K562 (cell line): ENCODE measurements around the gene HOXC10. TPM values are rescaled to one million over a fixed set of nuclear protein-coding genes. Genes with fewer than 3 reads are reported as not detected.

ENCODE experiments used
- C11orf30 ChIP-seq: fragments of 450-650 bp; IDR thresholded peaks from 2 replicates; pipeline ENCODE4 v1.6.1; 2016; ENCODE audit warnings: low read depth, mild to moderate bottlenecking
- CHCHD3 ChIP-seq: fragments of 250-450 bp; sonication (Bioruptor Pico); IDR thresholded peaks from 2 replicates; pipeline ENCODE4 v2.1.2; 2022; ENCODE audit warnings: mild to moderate bottlenecking
- HDAC3 ChIP-seq: fragments of 450-650 bp; IDR thresholded peaks from 2 replicates; pipeline ENCODE4 v1.6.1; 2018; ENCODE audit warnings: borderline replicate concordance, mild to moderate bottlenecking, moderate library complexity; ENCODE audit not compliant: partially characterized antibody
- HINFP ChIP-seq: fragments of 450-650 bp; conservative IDR thresholded peaks from 2 replicates; pipeline ENCODE4 v1.6.1; 2016; ENCODE audit warnings: missing genetic modification characterization, low read depth, mild to moderate bottlenecking, control low read depth, missing compliant biosample characterization
- MXI1 ChIP-seq: IDR thresholded peaks from 2 replicates; pipeline ENCODE4 v1.6.1; 2011; ENCODE audit warnings: low read depth, mild to moderate bottlenecking, improper control_type of control experiment, low read length
- NFE2 ChIP-seq: IDR thresholded peaks from 2 replicates; pipeline ENCODE4 v1.6.1; 2014; ENCODE audit warnings: antibody characterized with exemption, low read depth
- NFYB ChIP-seq: IDR thresholded peaks from 2 replicates; pipeline ENCODE4 v1.6.1; 2011; ENCODE audit warnings: mild to moderate bottlenecking, moderate library complexity; ENCODE audit not compliant: insufficient read length; ENCODE audit errors: extremely low read depth
- PRDM10 ChIP-seq: fragments of 450-650 bp; IDR thresholded peaks from 2 replicates; pipeline ENCODE4 v1.6.1; 2018; ENCODE audit not compliant: partially characterized antibody
- SMC3 ChIP-seq: conservative IDR thresholded peaks from 2 replicates; pipeline ENCODE4 v1.6.1; 2011; ENCODE audit warnings: low read depth, low read length, improper control_type of control experiment; ENCODE audit not compliant: insufficient read depth
- TAF9B ChIP-seq: fragments of 450-650 bp; IDR thresholded peaks from 2 replicates; pipeline ENCODE4 v1.6.1; 2018; ENCODE audit warnings: mild to moderate bottlenecking; ENCODE audit not compliant: partially characterized antibody
- TFAP4 ChIP-seq: sonication (generic); formaldehyde crosslinking; IDR thresholded peaks from 2 replicates; pipeline ENCODE4 v1.8.0; 2022; ENCODE audit warnings: missing genetic modification reagents, mild to moderate bottlenecking, moderate library complexity, borderline replicate concordance
- ZNF511 ChIP-seq: sonication (generic); formaldehyde crosslinking; IDR thresholded peaks from 2 replicates; pipeline ENCODE4 v1.8.0; 2022; ENCODE audit warnings: mild to moderate bottlenecking, missing genetic modification reagents
- ZNF609 ChIP-seq: sonication (generic); formaldehyde crosslinking; IDR thresholded peaks from 2 replicates; pipeline ENCODE4 v1.8.1; 2023; ENCODE audit warnings: missing genetic modification reagents, mild to moderate bottlenecking, borderline replicate concordance
- ZNF668 ChIP-seq: fragments of 250-450 bp; sonication (Bioruptor Pico); IDR thresholded peaks from 2 replicates; pipeline ENCODE4 v1.8.0; 2022; ENCODE audit warnings: mild to moderate bottlenecking, inconsistent platforms
- polyA plus RNA-seq, 8 experiments: library from polyadenylated mRNA; depleted of rRNA in 4 of 8; stranded (reverse) in 5 of 8; unstranded in 3 of 8; fragments of >200 nt; fragmentation: Nextera tagmentation in 2 of 8; fragmentation: Illumina TruSeq in 1 of 8; extraction: Ambion mirVana in 2 of 8; extraction: Trizol in 1 of 8; gene quantifications; 2 replicates each; pipeline versions ENCODE4 v1.2.1 to v1.2.3, GENCODE V29; 2011 to 2014; ENCODE audit warnings: inconsistent platforms in 1 of 8, missing spikeins in 1 of 8
- total RNA-seq, 7 experiments: library from RNA; depleted of rRNA in 6 of 7; stranded (reverse); fragments of >200 nt in 6 of 7; fragmentation: Illumina TruSeq in 2 of 7; extraction: Trizol in 2 of 7; gene quantifications; 2 replicates each; pipeline versions ENCODE4 v1.2.1 to v1.2.3, GENCODE V29; 2011 to 2021; ENCODE audit warnings: low replicate concordance in 1 of 7

The HOXC10 gene
- total and polyA plus RNA-seq, 9 of the 15 experiments (the other 6 are each of a cell fraction or from before 2014, with no cell fraction given): 0.13 to 0.77 (median 0.35) TPM; not detected in 2

- TF ChIP-seq HINFP (tag) (no peak), NFYB (no peak), NFE2 (peak; percentile 32; the same call in 1 of the 2 replicates), C11orf30 (peak; percentile 28), SMC3 (no peak), PRDM10 (peak; percentile 46), HDAC3 (no peak), ZNF609 (no peak), TAF9B (no peak), MXI1 (no peak), ZNF511 (CRISPR knock-in tag) (no peak), ZNF668 (CRISPR knock-in tag) (no peak), CHCHD3 (no peak), TFAP4 (0 out of 2 replicates have a peak, but pooled peaks have one; percentile 14)
Measured at GRCh38 chr12:54012631-54013409, 27.9 kb downstream of the HOXC10 start (continued).
